CD8-positive, alpha-beta memory T cell (primary cell): ENCODE measurements around the gene TIMM44. TPM values are rescaled to one million over a fixed set of nuclear protein-coding genes. Genes with fewer than 3 reads are reported as not detected.

ENCODE experiments used
- CTCF ChIA-PET: fragments of 350-600 bp; sonication (Branson Sonifier 250); formaldehyde crosslinking; loops from one replicate; lab custom pipeline; 2021; ENCODE audit warnings: antibody characterized with exemption; lab: Charles Lee
- POLR2A ChIA-PET: fragments of 350-600 bp; sonication (Branson Sonifier 250); formaldehyde crosslinking; loops from one replicate; lab custom pipeline; 2021; ENCODE audit warnings: antibody characterized with exemption; lab: Charles Lee
- DNase-seq, 5 donors: peaks; one replicate each; pipeline versions ENCODE4 v3.0.0 to v3.0.0-alpha.2; 2020 to 2022; ENCODE audit warnings: mixed read lengths in 1 of 5
- H3K27ac ChIP-seq: one replicate; pipeline ENCODE4 v1.7.0; 2013; ENCODE audit warnings: low read depth, mild to moderate bottlenecking, low read length, moderate library complexity
- H3K27me3 ChIP-seq: 2 replicates; pipeline ENCODE4 v1.7.0; 2013; ENCODE audit warnings: low read length, mild to moderate bottlenecking; ENCODE audit not compliant: insufficient read depth, poor library complexity, severe bottlenecking
- H3K36me3 ChIP-seq: 2 replicates; pipeline ENCODE4 v1.7.0; 2013; ENCODE audit warnings: mild to moderate bottlenecking, low read length, moderate library complexity; ENCODE audit not compliant: insufficient read depth
- H3K4me1 ChIP-seq: 2 replicates; pipeline ENCODE4 v1.7.0; 2013; ENCODE audit warnings: mild to moderate bottlenecking, low read length, moderate library complexity; ENCODE audit not compliant: insufficient read depth
- H3K4me3 ChIP-seq: 2 replicates; pipeline ENCODE4 v1.7.0; 2013; ENCODE audit warnings: mild to moderate bottlenecking, low read length
- H3K9me3 ChIP-seq: 2 replicates; pipeline ENCODE4 v1.7.0; 2013; ENCODE audit warnings: mild to moderate bottlenecking, low read length
- H3K27ac Mint-ChIP-seq, 8 donors: one replicate each; pipeline ENCODE4 v1.8.0; 2020 to 2021; ENCODE audit warnings: mixed read lengths in 8 of 8, mild to moderate bottlenecking in 6 of 8, inconsistent platforms in 3 of 8, moderate library complexity in 3 of 8
- H3K27me3 Mint-ChIP-seq, 2 donors: one replicate each; pipeline ENCODE4 v1.8.0; 2020 to 2021; ENCODE audit warnings: mixed read lengths in 2 of 2, mild to moderate bottlenecking in 1 of 2, moderate library complexity in 1 of 2
- H3K36me3 Mint-ChIP-seq, 3 donors: one replicate each; pipeline ENCODE4 v1.8.0; 2020 to 2021; ENCODE audit warnings: mixed read lengths in 3 of 3, inconsistent platforms in 1 of 3, mild to moderate bottlenecking in 1 of 3
- H3K4me1 Mint-ChIP-seq, 3 donors: one replicate each; pipeline ENCODE4 v1.8.0; 2020 to 2021; ENCODE audit warnings: mixed read lengths in 3 of 3, inconsistent platforms in 1 of 3, mild to moderate bottlenecking in 1 of 3
- H3K4me3 Mint-ChIP-seq, 7 donors: one replicate each; pipeline ENCODE4 v1.8.0; 2020 to 2021; ENCODE audit warnings: mixed read lengths in 7 of 7, mild to moderate bottlenecking in 6 of 7, moderate library complexity in 4 of 7, inconsistent platforms in 2 of 7
- H3K9me3 Mint-ChIP-seq, 5 donors: one replicate each; pipeline ENCODE4 v1.8.0; 2020 to 2022; ENCODE audit warnings: mixed read lengths in 5 of 5, mild to moderate bottlenecking in 3 of 5, moderate library complexity in 2 of 5, inconsistent platforms in 1 of 5
- polyA plus RNA-seq: library from polyadenylated mRNA; unstranded; fragments of 300-500 nt; fragmentation: Illumina TruSeq; gene quantifications from one replicate; pipeline ENCODE4 v1.2.3, GENCODE V29; 2021
- total RNA-seq, 2 experiments: library from RNA; stranded (reverse); gene quantifications; one replicate each; pipeline ENCODE4 v1.2.3, GENCODE V29; 2021

TIMM44 gene
- total and polyA plus RNA-seq, 3 experiments from 2014 or later, result 16.9 to 107 (median 105) TPM

GRCh38 chr19:7907544-7907943 is 35.9 kb downstream of the TIMM44 start:
- peak overlapping the region in 2 of 8 donors; percentile 40 to 75 for H3K27ac Mint-ChIP-seq
- H3K4me3 ChIP-seq, result no peak overlapping the region
- peaks cover 0 to 12% of the 10 kb centered on the region in 2 donors for H3K27me3 Mint-ChIP-seq
- POLR2A ChIA-PET, result interaction anchor here (0.7 kb wide), 1 partner anchor 483 kb away, joined by 4 read pairs; the partner anchor contains the start of gene RAB11B
- CTCF ChIA-PET, result interaction anchor here (2.1 kb wide), 1 partner anchor 10 kb away, joined by 8 read pairs; no protein-coding TSS in a partner anchor
- no peaks in the 10 kb centered on the region for H3K27me3 ChIP-seq
- no peak for DNase-seq
- H3K36me3 ChIP-seq, result peaks cover 8% of the 10 kb centered on the region
- peaks cover 0 to 49% (median 6%) of the 10 kb centered on the region in 3 donors for H3K36me3 Mint-ChIP-seq
- H3K4me1 ChIP-seq, result peaks cover 34% of the 10 kb centered on the region
- H3K9me3 ChIP-seq, result no peaks in the 10 kb centered on the region
- peaks cover 21 to 40% (median 26%) of the 10 kb centered on the region in 3 donors for H3K4me1 Mint-ChIP-seq
- no peak overlapping the region for H3K27ac ChIP-seq
- peaks cover 0 to 3% (median 2%) of the 10 kb centered on the region in 5 donors for H3K9me3 Mint-ChIP-seq
- H3K4me3 Mint-ChIP-seq, result peak overlapping the region in 1 of 7 donors; percentile 40

DNA sequence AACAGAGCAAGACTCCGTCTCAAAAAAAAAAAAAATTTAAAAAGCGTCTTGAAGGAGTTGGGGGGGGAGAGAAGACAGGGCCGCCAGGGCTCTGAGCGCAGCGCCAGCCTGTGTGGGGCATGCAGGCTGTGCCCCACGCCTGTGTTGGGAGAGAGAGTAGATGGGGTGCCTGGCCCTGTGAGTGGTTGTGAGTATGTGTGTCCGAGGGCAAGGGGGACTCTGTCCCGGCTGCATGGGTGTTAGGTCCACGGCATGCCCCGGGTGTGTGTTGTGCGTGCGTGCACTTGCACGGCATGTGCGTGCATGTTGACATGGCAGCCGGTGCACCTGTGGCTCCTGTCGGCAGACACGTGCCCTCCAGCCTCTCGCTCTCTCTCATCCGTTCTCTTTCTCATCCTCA is 36.3 kb downstream of the TIMM44 start:
- peaks cover 0 to 12% of the 10 kb centered on the region in 2 donors for H3K27me3 Mint-ChIP-seq
- DNase-seq, result no peak
- peaks cover 22 to 42% (median 28%) of the 10 kb centered on the region in 3 donors for H3K4me1 Mint-ChIP-seq
- ChIA-PET POLR2A (no interaction called here), CTCF (interaction anchor here (2.1 kb wide), 1 partner anchor 11 kb away, joined by 8 read pairs; no protein-coding TSS in a partner anchor)
- Histone ChIP-seq H3K9me3 (no peaks in the 10 kb centered on the region), H3K27ac (no peak overlapping the region), H3K4me1 (peaks cover 35% of the 10 kb centered on the region), H3K36me3 (peaks cover 8% of the 10 kb centered on the region), H3K4me3 (no peak overlapping the region), H3K27me3 (no peaks in the 10 kb centered on the region)
- H3K9me3 Mint-ChIP-seq, result peaks cover 0 to 3% (median 2%) of the 10 kb centered on the region in 5 donors
- peak overlapping the region in 1 of 8 donors; percentile 29 for H3K27ac Mint-ChIP-seq
- no peak overlapping the region for H3K4me3 Mint-ChIP-seq
- H3K36me3 Mint-ChIP-seq, result peaks cover 0 to 48% (median 6%) of the 10 kb centered on the region in 3 donors

DNA sequence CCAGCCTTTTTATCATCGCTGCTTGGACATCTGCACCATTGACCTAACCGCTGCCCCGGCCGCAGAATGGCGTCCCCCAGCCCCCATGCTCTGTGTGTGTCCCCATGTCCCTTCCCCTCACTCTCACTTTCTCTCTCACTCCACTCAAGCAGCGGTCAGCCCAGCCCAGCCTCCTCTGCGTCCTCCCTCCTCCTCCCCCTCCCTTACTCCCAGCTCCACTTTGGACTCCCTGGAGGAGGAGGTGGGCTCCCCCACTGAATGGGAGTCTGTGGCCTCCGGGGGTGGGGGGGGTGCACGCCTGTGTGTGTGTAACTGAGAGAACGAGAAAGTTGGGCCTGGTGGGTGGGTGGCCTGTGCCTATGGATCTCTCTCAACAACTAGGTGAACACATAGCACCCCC is 37.6 kb downstream of the TIMM44 start:
- Histone ChIP-seq H3K27ac (no peak overlapping the region), H3K36me3 (peaks cover 8% of the 10 kb centered on the region), H3K4me1 (peaks cover 35% of the 10 kb centered on the region), H3K27me3 (no peaks in the 10 kb centered on the region), H3K4me3 (no peak overlapping the region), H3K9me3 (no peaks in the 10 kb centered on the region)
- POLR2A ChIA-PET, result interaction anchor here (1.0 kb wide), 1 partner anchor 12 kb away, joined by 4 read pairs; no protein-coding TSS in a partner anchor
- H3K9me3 Mint-ChIP-seq, result peaks cover 0 to 3% (median 2%) of the 10 kb centered on the region in 5 donors
- H3K4me3 Mint-ChIP-seq, result peak overlapping the region; percentile 66 to 86 (median 76)
- CTCF ChIA-PET, result no interaction called here
- peaks cover 0 to 36% (median 0%) of the 10 kb centered on the region in 3 donors for H3K36me3 Mint-ChIP-seq
- peak overlapping the region in 6 of 8 donors; percentile 74 to 97 (median 93) for H3K27ac Mint-ChIP-seq
- peaks cover 0 to 12% of the 10 kb centered on the region in 2 donors for H3K27me3 Mint-ChIP-seq
- DNase-seq, result no peak
- H3K4me1 Mint-ChIP-seq, result peaks cover 22 to 42% (median 28%) of the 10 kb centered on the region in 3 donors

DNA sequence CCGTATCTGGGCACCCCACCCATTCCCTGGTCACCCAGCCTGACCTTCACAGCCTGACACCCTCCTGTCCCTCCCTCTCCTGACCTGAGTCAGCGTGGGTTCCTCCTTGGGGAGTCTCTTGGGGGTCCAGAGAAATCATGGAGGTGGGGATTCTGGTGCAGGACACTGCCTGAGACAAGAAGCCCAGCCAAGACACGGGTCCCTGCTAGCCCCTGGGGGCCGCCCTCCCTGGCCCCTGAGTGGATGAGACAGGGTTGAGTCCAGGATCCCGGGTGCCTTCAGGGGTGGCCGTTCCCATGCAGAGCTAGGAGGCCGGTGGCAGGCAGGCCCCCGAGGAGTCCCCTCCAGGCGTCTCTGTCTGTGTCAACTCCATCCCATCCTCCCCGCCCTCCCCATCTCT is 38.2 kb downstream of the TIMM44 start:
- H3K36me3 ChIP-seq, result peaks cover 2% of the 10 kb centered on the region
- ChIA-PET POLR2A (interaction anchor here (1.0 kb wide), 1 partner anchor 13 kb away, joined by 4 read pairs; no protein-coding TSS in a partner anchor), CTCF (no interaction called here)
- H3K27ac ChIP-seq, result peak overlapping the region; percentile 89
- H3K27me3 Mint-ChIP-seq, result peaks cover 0 to 14% of the 10 kb centered on the region in 2 donors
- H3K4me3 Mint-ChIP-seq, result peak overlapping the region; percentile 85 to 95 (median 86)
- peaks cover 0 to 30% (median 0%) of the 10 kb centered on the region in 3 donors for H3K36me3 Mint-ChIP-seq
- H3K4me1 Mint-ChIP-seq, result peaks cover 22 to 42% (median 28%) of the 10 kb centered on the region in 3 donors
- H3K27ac Mint-ChIP-seq, result peak overlapping the region; percentile 89 to 100 (median 98)
- no peak for DNase-seq
- peaks cover 35% of the 10 kb centered on the region for H3K4me1 ChIP-seq
- no peaks in the 10 kb centered on the region for H3K27me3 ChIP-seq
- no peak overlapping the region for H3K4me3 ChIP-seq
- H3K9me3 Mint-ChIP-seq, result peaks cover 0 to 3% (median 2%) of the 10 kb centered on the region in 5 donors
- no peaks in the 10 kb centered on the region for H3K9me3 ChIP-seq

DNA sequence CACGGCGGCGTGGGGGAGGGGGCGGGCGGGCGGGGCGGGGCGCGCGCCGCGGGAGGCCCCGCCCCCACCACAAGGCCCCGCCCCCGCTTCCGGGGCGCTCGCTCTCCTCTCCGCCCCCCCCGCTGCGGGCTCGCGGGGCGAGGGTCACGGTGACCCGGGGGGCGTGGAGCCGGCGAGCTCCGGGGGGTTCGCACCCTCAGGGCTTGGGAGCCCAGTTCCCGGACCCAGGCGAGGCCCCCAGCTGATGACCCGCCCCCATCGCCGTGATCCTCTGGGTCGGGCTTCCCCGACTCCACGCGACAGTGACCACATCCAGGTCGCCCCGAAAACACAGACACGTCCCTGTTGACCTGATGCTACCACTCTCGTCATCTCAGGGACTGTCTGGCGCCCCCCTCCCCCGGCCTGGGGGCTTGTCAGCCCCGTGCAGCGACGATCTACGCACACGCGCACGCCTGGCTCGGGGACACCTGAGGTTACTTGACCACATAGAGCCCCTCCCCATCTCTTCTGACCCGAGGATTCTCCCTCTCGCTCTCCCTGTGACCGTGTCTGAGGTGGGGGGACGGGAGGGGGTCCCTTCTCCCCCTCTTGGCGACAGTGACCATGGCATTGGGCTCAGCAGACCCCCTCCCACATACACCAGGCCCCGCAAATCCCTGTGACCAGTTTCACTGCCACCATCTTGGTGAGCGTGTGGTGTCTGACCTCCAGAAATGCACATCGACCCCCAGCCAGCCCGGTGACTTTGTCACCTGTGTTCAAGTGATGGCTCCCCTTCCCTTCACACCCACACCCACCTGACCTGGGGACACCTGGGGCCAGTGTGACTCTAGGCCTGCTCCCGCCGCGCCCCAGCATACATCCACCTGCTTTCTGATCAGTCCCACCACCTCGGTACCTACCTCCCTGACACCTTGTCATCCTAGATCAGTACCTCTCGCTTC is 39.1 kb downstream of the TIMM44 start:
- no peaks in the 10 kb centered on the region for H3K27me3 ChIP-seq
- H3K4me3 ChIP-seq, result peak overlapping the region; percentile 86
- no peaks in the 10 kb centered on the region for H3K9me3 ChIP-seq
- Mint-ChIP-seq H3K27me3 (peaks cover 0 to 16% of the 10 kb centered on the region in 2 donors), H3K4me1 (peaks cover 22 to 42% (median 28%) of the 10 kb centered on the region in 3 donors), H3K9me3 (peaks cover 0 to 3% (median 2%) of the 10 kb centered on the region in 5 donors), H3K27ac (peak overlapping the region; percentile 89 to 100 (median 98)), H3K36me3 (peaks cover 0 to 25% (median 0%) of the 10 kb centered on the region in 3 donors), H3K4me3 (peak overlapping the region; percentile 85 to 95 (median 89))
- H3K27ac ChIP-seq, result peak overlapping the region; percentile 89
- ChIA-PET POLR2A (interaction anchor here (0.6 to 1.6 kb wide), 6 partner anchors 13 to 223 kb away, joined by 3 to 31 read pairs (median 10); partner anchors contain the start of genes SNAPC2, TIMM44 and TRAPPC5), CTCF (interaction anchor here (0.6 to 1.3 kb wide), 8 partner anchors 11 to 35 kb away, joined by 3 to 12 read pairs (median 4); partner anchors contain the start of gene SNAPC2)
- peaks cover 35% of the 10 kb centered on the region for H3K4me1 ChIP-seq
- H3K36me3 ChIP-seq, result no peaks in the 10 kb centered on the region
- peak; percentile 82 to 92 (median 88) for DNase-seq

DNA sequence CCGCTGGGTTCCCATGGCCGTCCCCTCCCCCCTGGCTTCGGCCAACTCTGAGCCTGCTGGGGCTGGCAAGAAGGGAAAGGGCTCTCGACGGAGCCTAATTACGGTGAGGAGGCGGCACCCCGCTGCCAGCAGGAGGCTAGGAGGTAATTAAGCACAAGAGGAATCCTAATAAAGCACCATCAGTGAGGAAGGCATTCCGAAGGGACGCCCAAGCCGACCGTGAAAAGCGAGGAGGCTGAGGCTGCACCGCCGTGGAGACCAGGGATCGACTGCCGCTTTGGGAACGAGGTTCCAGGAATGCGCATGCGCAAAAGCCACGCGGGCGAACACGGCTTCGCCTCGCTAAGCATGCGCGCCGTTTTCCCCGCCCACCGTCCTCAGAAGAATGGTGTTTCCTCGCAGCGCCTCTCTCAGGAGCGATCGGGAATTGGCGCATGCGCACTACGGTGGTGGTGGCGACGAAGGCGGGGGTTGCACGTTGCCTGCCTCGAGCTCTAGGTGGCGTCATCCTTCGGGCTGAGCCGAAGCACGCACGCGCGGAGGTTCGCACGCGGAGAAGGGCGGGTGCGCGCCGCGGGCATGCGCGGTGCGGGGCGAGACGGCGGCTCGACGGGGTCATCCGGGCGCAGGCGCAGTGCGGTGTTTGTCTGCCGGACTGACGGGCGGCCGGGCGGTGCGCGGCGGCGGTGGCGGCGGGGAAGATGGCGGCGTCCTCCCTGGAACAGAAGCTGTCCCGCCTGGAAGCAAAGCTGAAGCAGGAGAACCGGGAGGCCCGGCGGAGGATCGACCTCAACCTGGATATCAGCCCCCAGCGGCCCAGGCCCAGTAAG is 40.0 kb downstream of the TIMM44 start, which contains the start of gene MAP2K7:
Gene MAP2K7, plus strand, starts transcription at position 634 of the 830 bp plus-strand sequence. Its CDS starts 68 bp downstream, at position 702.
- DNase-seq, result peak; percentile 100
- Histone ChIP-seq H3K27me3 (no peaks in the 10 kb centered on the region), H3K9me3 (no peaks in the 10 kb centered on the region), H3K36me3 (no peaks in the 10 kb centered on the region), H3K4me3 (peak within 1 kb of the TSS; percentile 86), H3K27ac (peak within 1 kb of the TSS; percentile 89), H3K4me1 (peaks cover 35% of the 10 kb centered on the region)
- H3K9me3 Mint-ChIP-seq, result peaks cover 0 to 3% (median 2%) of the 10 kb centered on the region in 5 donors
- H3K4me1 Mint-ChIP-seq, result peaks cover 22 to 42% (median 28%) of the 10 kb centered on the region in 3 donors
- peak within 1 kb of the TSS; percentile 94 to 100 (median 98) for H3K27ac Mint-ChIP-seq
- peak within 1 kb of the TSS; percentile 85 to 98 (median 89) for H3K4me3 Mint-ChIP-seq
- CTCF ChIA-PET, result interaction anchor here (0.6 to 1.3 kb wide), 8 partner anchors 12 to 34 kb away, joined by 3 to 12 read pairs (median 4); partner anchors contain the start of gene SNAPC2
- peaks cover 0 to 25% (median 0%) of the 10 kb centered on the region in 3 donors for H3K36me3 Mint-ChIP-seq
- H3K27me3 Mint-ChIP-seq, result peaks cover 0 to 18% of the 10 kb centered on the region in 2 donors
- POLR2A ChIA-PET, result interaction anchor here (1.0 to 1.6 kb wide), 5 partner anchors 14 to 223 kb away, joined by 3 to 31 read pairs (median 11); partner anchors contain the start of genes SNAPC2, TIMM44 and TRAPPC5
